Measurements from ENCODE around the gene ANXA9. TPM values are rescaled to one million over a fixed set of nuclear protein-coding genes. Genes with fewer than 3 reads are reported as not detected.

ANXA9 gene
- total RNA-seq, 1 donor from 2014 or later, result not detected

- Histone ChIP-seq H3K27me3 (ENCODE audit: insufficient read depth, low read length) (no peaks in the 10 kb centered on the region), H4K20me1 (ENCODE audit: insufficient read depth, low read length) (peaks cover 40% of the 10 kb centered on the region), H3K9ac (ENCODE audit: low read length) (peak within 1 kb of the TSS; percentile 88), H2AFZ (ENCODE audit: low read depth, low read length) (peak within 1 kb of the TSS; percentile 87), H3K27ac (ENCODE audit: low read depth, low read length) (peak within 1 kb of the TSS; percentile 75), H3K9me3 (ENCODE audit: insufficient read depth, low read depth, low read length) (no peaks in the 10 kb centered on the region), H3K79me2 (ENCODE audit: insufficient read depth, low read length) (peaks cover 44% of the 10 kb centered on the region), H3K4me3 (ENCODE audit: insufficient read depth, low read depth, low read length) (peak within 1 kb of the TSS; percentile 91), H3K4me1 (ENCODE audit: insufficient read depth, low read length) (peaks cover 48% of the 10 kb centered on the region), H3K4me2 (ENCODE audit: low read length) (peak within 1 kb of the TSS; percentile 97), H3K36me3 (ENCODE audit: insufficient read depth, low read length) (no peaks in the 10 kb centered on the region)
- Mint-ChIP-seq H3K4me1 (ENCODE audit: low read depth, unreplicated experiment) (peaks cover 38% of the 10 kb centered on the region), H3K36me3 (ENCODE audit: low read depth, unreplicated experiment) (peaks cover 2% of the 10 kb centered on the region), H3K27me3 (ENCODE audit: low read depth, unreplicated experiment) (no peaks in the 10 kb centered on the region), H3K9me3 (ENCODE audit: unreplicated experiment) (no peaks in the 10 kb centered on the region), H3K27ac (ENCODE audit: unreplicated experiment) (peak within 1 kb of the TSS; percentile 86), H3K4me3 (ENCODE audit: unreplicated experiment) (peak within 1 kb of the TSS; percentile 88)
- peak; percentile 49 for DNase-seq (ENCODE audit: low read depth)
- TF ChIP-seq EZH2 (IDR thresholded peaks at IDR 0.05; ENCODE audit: insufficient read depth, low read length) (no peak), CTCF (IDR thresholded peaks at IDR 0.05; ENCODE audit: insufficient read depth, low read depth, low read length) (no peak)
- FAIRE-seq, result no peak
These were observed 7.3 kb upstream of the ANXA9 start, which contains the start of gene CERS2 for GRCh38 chr1:150974580-150975478. Gene CERS2 (minus strand): TSS chr1:150974835. CDS start chr1:150969090, 5,745 bp downstream.

DNA sequence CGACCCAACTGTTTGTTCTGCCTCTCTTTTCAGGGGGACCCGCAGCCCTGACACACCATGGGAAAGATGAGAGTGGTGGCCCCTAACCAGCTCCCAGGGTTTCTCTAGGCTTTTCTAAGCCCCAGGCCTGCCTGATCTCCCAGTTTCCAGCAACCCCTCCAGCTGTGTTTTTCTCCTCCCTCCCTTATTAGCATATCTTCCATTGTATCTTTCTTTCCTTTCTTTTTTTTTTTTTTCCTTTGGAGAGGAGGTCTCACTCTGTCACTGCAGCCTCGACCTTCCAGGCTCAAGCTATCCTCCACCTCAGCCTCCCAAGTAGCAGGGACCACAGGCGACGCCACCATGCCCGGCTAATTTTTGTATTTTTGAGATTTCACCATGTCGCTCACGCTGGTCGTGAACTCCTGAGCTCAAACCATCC is 5.7 kb upstream of the ANXA9 start:
- H3K27ac Mint-ChIP-seq (ENCODE audit: unreplicated experiment), result no peak overlapping the region
- Histone ChIP-seq H3K79me2 (ENCODE audit: insufficient read depth, low read length) (peaks cover 28% of the 10 kb centered on the region), H3K4me3 (ENCODE audit: insufficient read depth, low read depth, low read length) (no peak overlapping the region), H3K4me2 (ENCODE audit: low read length) (no peak overlapping the region), H3K9ac (ENCODE audit: low read length) (no peak overlapping the region), H4K20me1 (ENCODE audit: insufficient read depth, low read length) (peaks cover 25% of the 10 kb centered on the region), H3K27ac (ENCODE audit: low read depth, low read length) (no peak overlapping the region), H3K27me3 (ENCODE audit: insufficient read depth, low read length) (no peaks in the 10 kb centered on the region), H3K9me3 (ENCODE audit: insufficient read depth, low read depth, low read length) (no peaks in the 10 kb centered on the region), H2AFZ (ENCODE audit: low read depth, low read length) (no peak overlapping the region), H3K4me1 (ENCODE audit: insufficient read depth, low read length) (peaks cover 47% of the 10 kb centered on the region), H3K36me3 (ENCODE audit: insufficient read depth, low read length) (no peaks in the 10 kb centered on the region)
- no peak for DNase-seq (ENCODE audit: low read depth)
- no peak for FAIRE-seq
- H3K36me3 Mint-ChIP-seq (ENCODE audit: low read depth, unreplicated experiment), result peaks cover 2% of the 10 kb centered on the region
- H3K9me3 Mint-ChIP-seq (ENCODE audit: unreplicated experiment), result no peaks in the 10 kb centered on the region
- no peak for TF ChIP-seq CTCF (IDR thresholded peaks at IDR 0.05; ENCODE audit: insufficient read depth, low read depth, low read length)
- no peak for TF ChIP-seq EZH2 (IDR thresholded peaks at IDR 0.05; ENCODE audit: insufficient read depth, low read length)
- no peak overlapping the region for H3K4me3 Mint-ChIP-seq (ENCODE audit: unreplicated experiment)
- no peaks in the 10 kb centered on the region for H3K27me3 Mint-ChIP-seq (ENCODE audit: low read depth, unreplicated experiment)
- H3K4me1 Mint-ChIP-seq (ENCODE audit: low read depth, unreplicated experiment), result peaks cover 34% of the 10 kb centered on the region

All from astrocyte (in vitro differentiated cells and primary cell).